Measurements from ENCODE around the gene MYO1D. TPM values are rescaled to one million over a fixed set of nuclear protein-coding genes. Genes with fewer than 3 reads are reported as not detected.

MYO1D gene
- total RNA-seq, 1 experiment from 2014 or later: 40.8 TPM

DNA sequence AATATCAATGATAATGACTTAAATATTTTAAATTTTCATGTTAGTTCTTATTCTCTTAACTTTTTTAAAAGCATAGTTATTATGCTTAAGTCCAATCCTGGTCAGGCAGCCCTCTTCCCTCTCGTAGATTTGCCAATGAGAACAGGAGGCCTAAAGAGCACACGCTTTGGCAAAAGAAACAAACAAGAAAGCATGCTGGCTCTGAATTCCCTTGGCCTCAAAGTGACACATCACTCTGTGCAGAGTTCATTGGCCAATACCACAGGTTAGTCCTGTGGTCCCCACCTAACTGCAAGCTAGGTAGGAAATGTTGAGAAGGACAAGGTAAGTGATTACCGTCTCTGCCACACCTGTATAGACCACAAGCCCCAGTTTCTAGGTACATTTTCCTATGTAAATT is 61.5 kb downstream of the MYO1D start:
- ChIA-PET POLR2A (ENCODE audit: unreplicated experiment) (no interaction called here), CTCF (no interaction called here)
- H4K20me1 ChIP-seq (ENCODE audit: insufficient read depth): no peaks in the 10 kb centered on the region
- H3K36me3 ChIP-seq (ENCODE audit: low read depth): no peaks in the 10 kb centered on the region
- H3K9me3 ChIP-seq (ENCODE audit: insufficient read depth, low read depth): no peaks in the 10 kb centered on the region
- no peak overlapping the region for H3K4me3 ChIP-seq
- no peak overlapping the region for H3K27ac ChIP-seq
- intact Hi-C loops (cut with micrococcal nuclease; ENCODE audit: unreplicated experiment): no loop called here
- H3K4me2 ChIP-seq: no peak overlapping the region
- no peak for DNase-seq
- H3K4me1 ChIP-seq (replicated peaks; ENCODE audit: insufficient read depth): no peaks in the 10 kb centered on the region
- no peaks in the 10 kb centered on the region for H3K9me2 ChIP-seq (ENCODE audit: insufficient read depth)
- no peaks in the 10 kb centered on the region for H3K27me3 ChIP-seq (ENCODE audit: insufficient read depth, low read depth)
- no peak for TF ChIP-seq EZH2 (IDR thresholded peaks at IDR 0.05; ENCODE audit: low read depth)
- TF ChIP-seq, protein P1, sequence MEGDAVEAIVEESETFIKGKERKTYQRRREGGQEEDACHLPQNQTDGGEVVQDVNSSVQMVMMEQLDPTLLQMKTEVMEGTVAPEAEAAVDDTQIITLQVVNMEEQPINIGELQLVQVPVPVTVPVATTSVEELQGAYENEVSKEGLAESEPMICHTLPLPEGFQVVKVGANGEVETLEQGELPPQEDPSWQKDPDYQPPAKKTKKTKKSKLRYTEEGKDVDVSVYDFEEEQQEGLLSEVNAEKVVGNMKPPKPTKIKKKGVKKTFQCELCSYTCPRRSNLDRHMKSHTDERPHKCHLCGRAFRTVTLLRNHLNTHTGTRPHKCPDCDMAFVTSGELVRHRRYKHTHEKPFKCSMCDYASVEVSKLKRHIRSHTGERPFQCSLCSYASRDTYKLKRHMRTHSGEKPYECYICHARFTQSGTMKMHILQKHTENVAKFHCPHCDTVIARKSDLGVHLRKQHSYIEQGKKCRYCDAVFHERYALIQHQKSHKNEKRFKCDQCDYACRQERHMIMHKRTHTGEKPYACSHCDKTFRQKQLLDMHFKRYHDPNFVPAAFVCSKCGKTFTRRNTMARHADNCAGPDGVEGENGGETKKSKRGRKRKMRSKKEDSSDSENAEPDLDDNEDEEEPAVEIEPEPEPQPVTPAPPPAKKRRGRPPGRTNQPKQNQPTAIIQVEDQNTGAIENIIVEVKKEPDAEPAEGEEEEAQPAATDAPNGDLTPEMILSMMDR (conservative IDR thresholded peaks at IDR 0.05): no peak
- H3K79me2 ChIP-seq (ENCODE audit: low read depth): no peaks in the 10 kb centered on the region
- H3F3A ChIP-seq (ENCODE audit: insufficient read depth, low read depth): no peaks in the 10 kb centered on the region
- no peak overlapping the region for H2AFZ ChIP-seq
- BruUV-seq (replicated peaks): no TSS peak

DNA sequence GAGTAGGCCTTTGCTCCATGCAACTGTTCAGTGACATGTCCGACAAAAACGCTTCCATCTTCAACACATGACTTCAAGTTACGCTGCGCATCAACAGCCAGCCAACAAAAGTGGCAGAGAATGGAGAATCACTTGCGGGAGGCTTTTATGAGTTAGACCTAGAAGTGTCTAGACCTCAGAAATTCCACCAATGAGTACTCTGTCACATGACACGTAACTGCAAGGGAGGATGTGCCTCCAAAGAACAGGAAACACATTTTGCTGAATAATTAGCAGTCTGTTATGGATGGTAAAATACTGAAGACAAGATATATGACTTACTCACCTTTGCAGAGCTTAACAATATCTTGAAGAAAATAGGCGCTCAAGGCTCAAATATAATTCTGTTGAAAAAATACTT is 62.1 kb downstream of the MYO1D start:
- intact Hi-C loops (cut with micrococcal nuclease; ENCODE audit: unreplicated experiment): no loop called here
- no peak for DNase-seq
- ChIA-PET CTCF (no interaction called here), POLR2A (ENCODE audit: unreplicated experiment) (no interaction called here)
- no peak overlapping the region for H2AFZ ChIP-seq
- H3F3A ChIP-seq (ENCODE audit: insufficient read depth, low read depth): no peaks in the 10 kb centered on the region
- H4K20me1 ChIP-seq (ENCODE audit: insufficient read depth): no peaks in the 10 kb centered on the region
- no TSS peak for BruUV-seq (replicated peaks)
- no peak overlapping the region for H3K4me2 ChIP-seq
- no peaks in the 10 kb centered on the region for H3K36me3 ChIP-seq (ENCODE audit: low read depth)
- no peaks in the 10 kb centered on the region for H3K4me1 ChIP-seq (replicated peaks; ENCODE audit: insufficient read depth)
- H3K79me2 ChIP-seq (ENCODE audit: low read depth): no peaks in the 10 kb centered on the region
- no peak for TF ChIP-seq EZH2 (IDR thresholded peaks at IDR 0.05; ENCODE audit: low read depth)
- TF ChIP-seq, protein P1 (conservative IDR thresholded peaks at IDR 0.05): no peak
- no peak overlapping the region for H3K4me3 ChIP-seq
- no peaks in the 10 kb centered on the region for H3K9me2 ChIP-seq (ENCODE audit: insufficient read depth)
- H3K27ac ChIP-seq: no peak overlapping the region
- no peaks in the 10 kb centered on the region for H3K27me3 ChIP-seq (ENCODE audit: insufficient read depth, low read depth)
- no peaks in the 10 kb centered on the region for H3K9me3 ChIP-seq (ENCODE audit: insufficient read depth, low read depth)

DNA sequence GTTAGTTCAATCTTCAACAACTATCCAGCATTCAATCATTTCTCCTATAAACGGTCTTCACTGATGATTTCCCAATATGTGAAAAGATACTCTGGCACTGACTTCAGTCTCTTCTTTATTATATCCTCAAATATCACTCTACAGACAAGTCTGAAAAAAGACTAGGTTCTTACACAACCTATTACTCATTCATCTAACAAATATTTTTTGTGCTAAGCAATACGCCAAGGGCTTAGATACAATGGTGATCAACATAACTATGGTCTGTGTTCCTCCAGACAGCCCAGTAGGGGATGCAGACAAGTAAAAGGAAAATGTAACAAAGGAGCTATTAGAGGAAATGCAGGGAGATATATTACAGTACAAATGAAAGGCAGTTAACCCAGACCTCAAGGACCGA is 63.9 kb downstream of the MYO1D start:
- no peaks in the 10 kb centered on the region for H4K20me1 ChIP-seq (ENCODE audit: insufficient read depth)
- no TSS peak for BruUV-seq (replicated peaks)
- H3K27ac ChIP-seq: no peak overlapping the region
- H3K27me3 ChIP-seq (ENCODE audit: insufficient read depth, low read depth): no peaks in the 10 kb centered on the region
- DNase-seq: no peak
- no peak overlapping the region for H2AFZ ChIP-seq
- H3K9me3 ChIP-seq (ENCODE audit: insufficient read depth, low read depth): no peaks in the 10 kb centered on the region
- H3K9me2 ChIP-seq (ENCODE audit: insufficient read depth): no peaks in the 10 kb centered on the region
- H3K4me3 ChIP-seq: no peak overlapping the region
- ChIA-PET POLR2A (ENCODE audit: unreplicated experiment) (no interaction called here), CTCF (no interaction called here)
- intact Hi-C loops (cut with micrococcal nuclease; ENCODE audit: unreplicated experiment): no loop called here
- H3F3A ChIP-seq (ENCODE audit: insufficient read depth, low read depth): no peaks in the 10 kb centered on the region
- no peaks in the 10 kb centered on the region for H3K36me3 ChIP-seq (ENCODE audit: low read depth)
- H3K4me2 ChIP-seq: no peak overlapping the region
- TF ChIP-seq EZH2 (IDR thresholded peaks at IDR 0.05; ENCODE audit: low read depth): no peak
- TF ChIP-seq, protein P1 (conservative IDR thresholded peaks at IDR 0.05): no peak
- H3K4me1 ChIP-seq (replicated peaks; ENCODE audit: insufficient read depth): no peaks in the 10 kb centered on the region
- H3K79me2 ChIP-seq (ENCODE audit: low read depth): no peaks in the 10 kb centered on the region
